Coronary artery (tissue), 2 donors: ENCODE results near the gene NHERF2.

Source experiments
- DNase-seq: peaks from one replicate; pipeline ENCODE4 v3.0.0-alpha.2; 2017; ENCODE audit warnings: low spot score
- H3K27ac ChIP-seq, 2 donors: fragments of 200-600 bp; sonication (generic); one replicate each; pipeline ENCODE4 v1.5.1; 2016 to 2019
- H3K4me3 ChIP-seq: fragments of 200-600 bp; sonication (generic); 2 replicates; pipeline ENCODE4 v1.5.1; 2016; ENCODE audit warnings: mild to moderate bottlenecking, moderate library complexity
- TF ChIP-seq, protein P1 (sequence below): fragments of 200-600 bp; sonication (generic); IDR thresholded peaks from one replicate; pipeline ENCODE4 v1.5.1; 2019; ENCODE audit warnings: antibody characterized with exemption

NHERF2 gene

DNA sequence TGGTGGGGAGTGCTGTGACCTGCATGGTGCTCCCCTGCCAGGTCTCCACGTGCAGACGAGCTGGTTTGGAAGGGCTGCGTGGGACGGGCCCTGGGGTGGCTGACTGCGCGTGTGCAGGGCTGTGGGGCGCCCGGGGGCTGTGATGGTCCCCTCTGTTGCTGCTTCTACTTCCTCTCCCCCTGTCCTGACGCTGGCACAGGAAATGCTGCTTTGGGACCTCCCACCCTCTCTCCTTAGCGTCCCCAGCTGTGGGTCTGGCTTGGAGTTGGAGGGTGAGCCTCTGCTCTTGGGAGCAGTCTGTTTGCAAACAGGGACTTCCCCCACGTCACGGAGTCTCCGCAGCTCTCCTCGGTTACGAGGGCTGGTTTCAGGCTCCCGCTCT, 56.3 kb downstream of the NHERF2 start:
- no peak overlapping the region for H3K27ac ChIP-seq
- no peak for DNase-seq
- TF ChIP-seq, protein P1, sequence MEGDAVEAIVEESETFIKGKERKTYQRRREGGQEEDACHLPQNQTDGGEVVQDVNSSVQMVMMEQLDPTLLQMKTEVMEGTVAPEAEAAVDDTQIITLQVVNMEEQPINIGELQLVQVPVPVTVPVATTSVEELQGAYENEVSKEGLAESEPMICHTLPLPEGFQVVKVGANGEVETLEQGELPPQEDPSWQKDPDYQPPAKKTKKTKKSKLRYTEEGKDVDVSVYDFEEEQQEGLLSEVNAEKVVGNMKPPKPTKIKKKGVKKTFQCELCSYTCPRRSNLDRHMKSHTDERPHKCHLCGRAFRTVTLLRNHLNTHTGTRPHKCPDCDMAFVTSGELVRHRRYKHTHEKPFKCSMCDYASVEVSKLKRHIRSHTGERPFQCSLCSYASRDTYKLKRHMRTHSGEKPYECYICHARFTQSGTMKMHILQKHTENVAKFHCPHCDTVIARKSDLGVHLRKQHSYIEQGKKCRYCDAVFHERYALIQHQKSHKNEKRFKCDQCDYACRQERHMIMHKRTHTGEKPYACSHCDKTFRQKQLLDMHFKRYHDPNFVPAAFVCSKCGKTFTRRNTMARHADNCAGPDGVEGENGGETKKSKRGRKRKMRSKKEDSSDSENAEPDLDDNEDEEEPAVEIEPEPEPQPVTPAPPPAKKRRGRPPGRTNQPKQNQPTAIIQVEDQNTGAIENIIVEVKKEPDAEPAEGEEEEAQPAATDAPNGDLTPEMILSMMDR = no peak
- H3K4me3 ChIP-seq = no peak overlapping the region

DNA sequence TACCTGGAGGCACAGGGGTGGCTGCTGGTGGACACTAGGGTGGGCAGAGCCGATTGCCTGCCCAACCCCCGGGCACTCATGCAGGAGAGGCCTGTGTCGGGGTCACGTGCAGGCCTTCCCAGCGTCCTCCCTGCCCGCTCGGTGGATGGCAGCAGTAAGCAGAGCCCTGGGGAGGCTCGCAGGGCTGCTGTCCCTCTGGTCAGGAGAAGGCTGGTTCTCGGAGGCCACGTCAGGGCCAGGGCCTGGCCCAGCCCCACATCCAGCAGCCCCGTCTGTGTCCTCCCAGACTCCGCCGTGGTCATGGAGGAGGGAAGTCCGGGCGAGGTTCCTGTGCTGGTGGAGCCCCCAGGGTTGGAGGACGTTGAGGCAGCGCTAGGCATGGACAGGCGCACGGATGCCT, 56.7 kb downstream of the NHERF2 start:
- Histone ChIP-seq H3K27ac (no peak overlapping the region), H3K4me3 (no peak overlapping the region)
- DNase-seq = no peak
- TF ChIP-seq, protein P1 = no peak

DNA sequence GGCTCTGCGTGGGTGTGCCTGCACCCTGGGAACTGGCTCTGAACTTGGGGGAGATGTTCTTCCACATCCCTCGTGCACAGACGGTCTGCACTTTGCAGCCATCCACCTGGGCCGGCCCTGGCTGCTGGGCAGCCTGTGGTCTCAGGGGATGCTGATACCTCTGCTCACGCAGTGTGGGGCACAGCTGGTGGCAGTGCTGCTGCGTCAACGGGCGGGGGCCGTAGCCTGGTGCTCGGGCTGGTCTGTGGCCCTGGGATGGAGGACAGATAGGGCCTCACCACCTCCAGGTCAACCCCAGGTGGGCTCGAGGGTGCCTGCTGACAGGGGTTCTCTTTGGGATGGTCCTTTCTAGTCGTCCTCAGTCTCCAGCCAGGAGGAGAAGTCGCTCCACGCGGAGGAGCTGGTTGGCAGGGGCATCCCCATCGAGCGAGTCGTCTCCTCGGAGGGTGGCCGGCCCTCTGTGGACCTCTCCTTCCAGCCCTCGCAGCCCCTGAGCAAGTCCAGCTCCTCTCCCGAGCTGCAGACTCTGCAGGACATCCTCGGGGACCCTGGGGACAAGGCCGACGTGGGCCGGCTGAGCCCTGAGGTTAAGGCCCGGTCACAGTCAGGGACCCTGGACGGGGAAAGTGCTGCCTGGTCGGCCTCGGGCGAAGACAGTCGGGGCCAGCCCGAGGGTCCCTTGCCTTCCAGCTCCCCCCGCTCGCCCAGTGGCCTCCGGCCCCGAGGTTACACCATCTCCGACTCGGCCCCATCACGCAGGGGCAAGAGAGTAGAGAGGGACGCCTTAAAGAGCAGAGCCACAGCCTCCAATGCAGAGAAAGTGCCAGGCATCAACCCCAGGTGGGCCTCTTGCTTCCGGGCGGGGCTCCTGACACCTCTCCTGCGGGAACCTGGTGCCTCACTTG, 57.4 kb downstream of the NHERF2 start:
- DNase-seq = no peak
- TF ChIP-seq, protein P1 = no peak
- no peak overlapping the region for H3K27ac ChIP-seq
- no peak overlapping the region for H3K4me3 ChIP-seq

DNA sequence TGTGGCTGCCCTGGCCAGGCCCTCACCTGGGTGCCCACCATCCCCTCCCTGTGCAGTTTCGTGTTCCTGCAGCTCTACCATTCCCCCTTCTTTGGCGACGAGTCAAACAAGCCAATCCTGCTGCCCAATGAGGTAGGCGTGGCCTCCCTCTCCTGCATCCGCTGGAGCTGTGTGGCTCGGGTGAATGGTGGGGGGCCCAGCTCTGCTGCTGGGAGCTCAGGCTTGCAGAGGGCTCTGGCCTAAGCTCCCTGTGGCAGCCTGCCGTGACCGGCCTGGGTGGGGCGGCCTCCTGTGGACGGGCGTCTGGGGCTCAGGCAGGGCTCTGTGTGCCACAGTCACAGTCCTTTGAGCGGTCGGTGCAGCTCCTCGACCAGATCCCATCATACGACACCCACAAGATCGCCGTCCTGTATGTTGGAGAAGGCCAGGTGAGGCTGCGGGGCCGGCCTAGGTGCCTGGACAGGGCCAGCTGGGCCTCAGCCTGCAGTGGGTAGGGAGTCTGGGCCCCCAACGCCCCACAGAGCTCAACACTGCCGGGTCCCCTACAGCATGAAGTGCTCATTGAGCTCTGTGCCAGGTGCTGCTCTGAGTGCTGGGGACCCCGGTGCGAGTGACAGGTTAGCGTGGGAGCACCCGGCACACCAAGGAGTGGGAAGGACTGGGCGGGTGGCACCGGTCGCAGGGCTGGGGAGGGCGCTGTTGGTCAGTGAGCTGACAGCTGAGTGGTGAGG, 58.4 kb downstream of the NHERF2 start:
- no peak for DNase-seq
- Histone ChIP-seq H3K27ac (peak overlapping the region in 1 of 2 donors; percentile 31), H3K4me3 (no peak overlapping the region)
- TF ChIP-seq, protein P1 = no peak

DNA sequence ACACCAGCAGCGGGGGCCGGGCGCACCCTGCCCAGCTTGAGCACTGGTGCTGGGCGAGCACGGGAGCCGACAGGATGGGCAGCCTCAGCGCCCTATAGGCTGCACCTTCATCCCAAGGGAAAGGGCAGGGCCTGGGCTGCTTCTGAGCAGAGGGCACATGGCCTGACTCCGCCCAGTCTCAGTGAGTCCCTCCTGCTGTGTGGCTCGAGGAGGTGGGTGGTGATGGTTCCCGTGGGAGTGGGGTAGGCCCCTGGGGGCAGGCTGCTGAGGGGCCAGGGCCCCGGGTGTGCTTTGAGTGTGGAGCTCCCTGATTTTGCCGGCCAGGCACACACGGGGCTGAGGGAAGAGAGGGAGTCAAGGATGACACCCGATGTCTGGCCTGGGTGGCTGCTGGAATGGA, 59.0 kb downstream of the NHERF2 start:
- TF ChIP-seq, protein P1 = no peak
- Histone ChIP-seq H3K27ac (peak overlapping the region in 1 of 2 donors; percentile 31), H3K4me3 (no peak overlapping the region)
- no peak for DNase-seq

- TF ChIP-seq, protein P1 = no peak
- Histone ChIP-seq H3K4me3 (no peak overlapping the region), H3K27ac (no peak overlapping the region)
- DNase-seq = no peak
Observed at GRCh38 chr16:2086106-2086742, 59.5 kb downstream of the NHERF2 start.
